Thoracic aorta (tissue), 2 donors: Measurements from ENCODE around the gene POU2AF1. TPM values are rescaled to one million over a fixed set of nuclear protein-coding genes. Genes with fewer than 3 reads are reported as not detected.

Experiments
- ATAC-seq: fragments of 150-250 bp; one replicate; pipeline ENCODE4 v1.8.0; 2017; ENCODE audit warnings: low read depth; ENCODE audit not compliant: insufficient number of reproducible peaks, low FRiP score
- DNase-seq: peaks from one replicate; pipeline ENCODE4 v3.0.0-alpha.2; 2020; ENCODE audit warnings: low spot score
- H3K27ac ChIP-seq, 2 donors: fragments of 200-600 bp; sonication (generic); 1 replicate in 1 of 2; 2 replicates in 1 of 2; pipeline ENCODE4 v1.5.1; 2016; ENCODE audit warnings: mild to moderate bottlenecking in 2 of 2, moderate library complexity in 2 of 2
- H3K27me3 ChIP-seq: fragments of 200-600 bp; sonication (generic); replicated peaks from 2 replicates; pipeline ENCODE4 v1.6.0; 2016; ENCODE audit warnings: mild to moderate bottlenecking; ENCODE audit not compliant: insufficient read depth
- H3K36me3 ChIP-seq: fragments of 200-600 bp; sonication (generic); one replicate; pipeline ENCODE4 v1.5.1; 2016
- H3K4me1 ChIP-seq, 2 donors: fragments of 200-600 bp; sonication (generic); 1 replicate in 1 of 2; 2 replicates in 1 of 2; pipeline versions ENCODE4 v1.5.1 to v1.6.0; 2016; ENCODE audit warnings: low read depth in 2 of 2, mild to moderate bottlenecking in 1 of 2; ENCODE audit not compliant: control insufficient read depth in 1 of 2
- H3K4me3 ChIP-seq: fragments of 200-600 bp; sonication (generic); 2 replicates; pipeline ENCODE4 v1.5.1; 2016; ENCODE audit warnings: mild to moderate bottlenecking
- H3K9me3 ChIP-seq: fragments of 200-600 bp; sonication (generic); 2 replicates; pipeline ENCODE4 v1.5.1; 2016
- CTCF ChIP-seq: fragments of 200-600 bp; sonication (generic); IDR thresholded peaks from one replicate; pipeline ENCODE4 v1.5.1; 2019; ENCODE audit warnings: antibody characterized with exemption
- total RNA-seq, 2 donors: library from RNA; depleted of rRNA; stranded (reverse); fragments of >200 nt; gene quantifications; one replicate each; pipeline versions ENCODE4 v1.1.0 to v1.2.3, GENCODE V29; 2016

POU2AF1 gene
- total RNA-seq, 2 donors from 2014 or later: not detected

- no peak for DNase-seq
- H3K27me3 ChIP-seq: no peaks in the 10 kb centered on the region
- no peak overlapping the region for H3K4me3 ChIP-seq
- H3K27ac ChIP-seq: no peak overlapping the region
- H3K9me3 ChIP-seq: no peaks in the 10 kb centered on the region
- no peak for ATAC-seq
- H3K4me1 ChIP-seq: no peaks in the 10 kb centered on the region
- no peaks in the 10 kb centered on the region for H3K36me3 ChIP-seq
- no peak for TF ChIP-seq CTCF
Observed at GRCh38 chr11:111388420-111388819, 9.3 kb upstream of the POU2AF1 start.

- H3K9me3 ChIP-seq: no peaks in the 10 kb centered on the region
- no peaks in the 10 kb centered on the region for H3K4me1 ChIP-seq
- no peak for ATAC-seq
- H3K36me3 ChIP-seq: no peaks in the 10 kb centered on the region
- H3K4me3 ChIP-seq: no peak overlapping the region
- TF ChIP-seq CTCF: no peak
- H3K27me3 ChIP-seq: no peaks in the 10 kb centered on the region
- DNase-seq: no peak
- H3K27ac ChIP-seq: no peak overlapping the region
Observed at GRCh38 chr11:111387363-111387762, 8.3 kb upstream of the POU2AF1 start.

- Histone ChIP-seq H3K36me3 (no peaks in the 10 kb centered on the region), H3K27ac (no peak overlapping the region), H3K4me1 (no peaks in the 10 kb centered on the region), H3K4me3 (no peak overlapping the region), H3K9me3 (no peaks in the 10 kb centered on the region), H3K27me3 (no peaks in the 10 kb centered on the region)
- no peak for DNase-seq
- ATAC-seq: no peak
- no peak for TF ChIP-seq CTCF
Observed at GRCh38 chr11:111386611-111387150, 7.6 kb upstream of the POU2AF1 start.

GRCh38 chr11:111384494-111384893, 5.4 kb upstream of the POU2AF1 start:
- Histone ChIP-seq H3K27ac (no peak overlapping the region), H3K4me1 (no peaks in the 10 kb centered on the region), H3K36me3 (no peaks in the 10 kb centered on the region), H3K9me3 (no peaks in the 10 kb centered on the region), H3K27me3 (no peaks in the 10 kb centered on the region), H3K4me3 (no peak overlapping the region)
- DNase-seq (no peak), ATAC-seq (no peak)
- no peak for TF ChIP-seq CTCF

GRCh38 chr11:111382451-111382850, 3.4 kb upstream of the POU2AF1 start:
- Histone ChIP-seq H3K9me3 (no peaks in the 10 kb centered on the region), H3K36me3 (no peaks in the 10 kb centered on the region), H3K27me3 (no peaks in the 10 kb centered on the region), H3K27ac (no peak overlapping the region), H3K4me1 (no peaks in the 10 kb centered on the region), H3K4me3 (no peak overlapping the region)
- DNase-seq (no peak), ATAC-seq (no peak)
- no peak for TF ChIP-seq CTCF
